SK-N-SH treated with all-trans-retinoic acid at 6 μM for 48 hours (cell line): ENCODE results near the gene LSM3.

Experiments
- ATAC-seq: fragments of 200-7000 bp; cut with Tn5 transposase; 3 replicates; pipeline ENCODE4 v1.9.1; 2020; ENCODE audit warnings: mild to moderate bottlenecking, moderate library complexity
- ARNTL ChIP-seq: fragments of 450-650 bp; formaldehyde crosslinking; IDR thresholded peaks from 2 replicates; pipeline ENCODE4 v1.5.0; 2020; ENCODE audit warnings: low read depth, mild to moderate bottlenecking, moderate library complexity, borderline replicate concordance
- BACH2 ChIP-seq: fragments of 250-450 bp; sonication (Bioruptor Pico); IDR thresholded peaks from 2 replicates; pipeline ENCODE4 v1.9.0; 2021; ENCODE audit warnings: mild to moderate bottlenecking, borderline replicate concordance
- CSDC2 ChIP-seq: fragments of 250-450 bp; sonication (Bioruptor Pico); IDR thresholded peaks from 2 replicates; pipeline ENCODE4 v1.5.0; 2020; ENCODE audit warnings: mild to moderate bottlenecking, moderate library complexity
- ESRRG ChIP-seq: fragments of 250-450 bp; sonication (Bioruptor Pico); IDR thresholded peaks from 2 replicates; pipeline ENCODE4 v1.6.1; 2021; ENCODE audit warnings: mild to moderate bottlenecking
- ISL1 ChIP-seq: fragments of 250-450 bp; sonication (Bioruptor Pico); IDR thresholded peaks from 2 replicates; pipeline ENCODE4 v2.1.2; 2022; ENCODE audit warnings: mild to moderate bottlenecking, moderate library complexity
- OSR1 ChIP-seq: fragments of 250-450 bp; sonication (Bioruptor Pico); IDR thresholded peaks from 2 replicates; pipeline ENCODE4 v1.8.0; 2022; ENCODE audit warnings: moderate library complexity, mild to moderate bottlenecking, inconsistent platforms
- RARB ChIP-seq: fragments of 250-450 bp; sonication (Bioruptor Pico); IDR thresholded peaks from 2 replicates; pipeline ENCODE4 v1.8.0; 2021; ENCODE audit warnings: mild to moderate bottlenecking, moderate library complexity
- SNAI2 ChIP-seq: fragments of 250-450 bp; sonication (Bioruptor Pico); IDR thresholded peaks from 2 replicates; pipeline ENCODE4 v1.5.0; 2020; ENCODE audit warnings: mild to moderate bottlenecking, moderate library complexity
- TCF4 ChIP-seq: fragments of 250-450 bp; sonication (Bioruptor Pico); IDR thresholded peaks from 2 replicates; pipeline ENCODE4 v1.8.0; 2021; ENCODE audit warnings: mild to moderate bottlenecking, moderate library complexity, borderline replicate concordance
- TOX ChIP-seq: fragments of 250-450 bp; sonication (Bioruptor Pico); IDR thresholded peaks from 2 replicates; pipeline ENCODE4 v1.8.0; 2021; ENCODE audit warnings: mild to moderate bottlenecking, moderate library complexity, borderline replicate concordance
- ZC3H10 ChIP-seq: fragments of 250-450 bp; sonication (Bioruptor Pico); IDR thresholded peaks from 2 replicates; pipeline ENCODE4 v1.5.1; 2021; ENCODE audit warnings: mild to moderate bottlenecking, moderate library complexity
- ZFP3 ChIP-seq: fragments of 250-450 bp; sonication (Bioruptor Pico); IDR thresholded peaks from 2 replicates; pipeline ENCODE4 v1.5.0; 2020; ENCODE audit warnings: mild to moderate bottlenecking, moderate library complexity
- ZNF565 ChIP-seq: fragments of 450-650 bp; formaldehyde crosslinking; conservative IDR thresholded peaks from 2 replicates; pipeline ENCODE4 v1.5.0; 2020; ENCODE audit warnings: low read depth, mild to moderate bottlenecking, moderate library complexity
- ZNF70 ChIP-seq: fragments of 450-650 bp; formaldehyde crosslinking; IDR thresholded peaks from 2 replicates; pipeline ENCODE4 v1.5.0; 2020; ENCODE audit warnings: mild to moderate bottlenecking, moderate library complexity
- ZNF8 ChIP-seq: fragments of 450-650 bp; formaldehyde crosslinking; IDR thresholded peaks from 2 replicates; pipeline ENCODE4 v1.5.0; 2020; ENCODE audit warnings: mild to moderate bottlenecking, moderate library complexity
- TF ChIP-seq, protein P1 (sequence below): fragments of 250-450 bp; sonication (Bioruptor Pico); IDR thresholded peaks from 2 replicates; pipeline ENCODE4 v1.8.0; 2020; ENCODE audit warnings: mild to moderate bottlenecking, moderate library complexity, borderline replicate concordance
- TF ChIP-seq, protein P2 (sequence below): fragments of 250-450 bp; sonication (Bioruptor Pico); IDR thresholded peaks from 2 replicates; pipeline ENCODE4 v1.5.1; 2021; ENCODE audit warnings: mild to moderate bottlenecking, moderate library complexity
- TF ChIP-seq, protein P3 (sequence below): fragments of 250-450 bp; sonication (Bioruptor Pico); IDR thresholded peaks from 2 replicates; pipeline ENCODE4 v1.5.0; 2020; ENCODE audit warnings: mild to moderate bottlenecking, moderate library complexity
- TF ChIP-seq, protein P4 (sequence below): fragments of 250-450 bp; sonication (Bioruptor Pico); IDR thresholded peaks from 2 replicates; pipeline ENCODE4 v1.8.0; 2021; ENCODE audit warnings: low read depth, mild to moderate bottlenecking, moderate library complexity, borderline replicate concordance
- TF ChIP-seq, protein P5 (sequence below): fragments of 250-450 bp; sonication (Bioruptor Pico); IDR thresholded peaks from 2 replicates; pipeline ENCODE4 v1.5.1; 2020; ENCODE audit warnings: low read depth, mild to moderate bottlenecking, moderate library complexity

Gene LSM3

DNA sequence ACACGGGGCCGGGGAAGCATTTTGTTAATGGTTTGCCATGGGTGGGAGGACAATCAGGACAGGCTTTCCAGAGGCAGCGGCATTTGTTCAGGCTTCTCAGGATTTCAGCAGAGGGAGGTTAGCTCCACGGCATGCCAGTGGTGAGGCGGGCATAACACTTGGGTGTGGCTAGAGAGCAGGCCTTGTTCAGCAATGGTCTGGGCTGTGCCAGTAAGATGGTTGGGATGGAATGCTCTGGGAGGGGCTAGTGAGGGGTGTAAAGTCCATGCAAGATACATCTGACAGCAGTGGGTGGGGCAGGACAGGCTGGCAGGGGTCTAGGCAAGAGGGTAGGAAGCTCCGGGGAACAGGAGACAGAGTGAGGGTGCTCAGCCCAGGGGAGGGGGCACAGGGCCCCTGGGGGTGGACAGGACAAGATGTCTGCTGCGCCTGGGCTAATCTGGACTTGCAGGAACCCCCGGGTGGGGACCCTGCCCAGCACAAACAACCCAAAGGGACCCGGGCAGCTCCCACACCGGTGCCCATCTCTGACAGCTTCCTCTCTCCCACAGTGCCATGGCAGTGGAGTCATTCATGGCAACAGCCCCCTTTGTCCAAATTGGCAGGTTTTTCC is 45.3 kb upstream of the LSM3 start (continued):
- TF ChIP-seq, protein P1, sequence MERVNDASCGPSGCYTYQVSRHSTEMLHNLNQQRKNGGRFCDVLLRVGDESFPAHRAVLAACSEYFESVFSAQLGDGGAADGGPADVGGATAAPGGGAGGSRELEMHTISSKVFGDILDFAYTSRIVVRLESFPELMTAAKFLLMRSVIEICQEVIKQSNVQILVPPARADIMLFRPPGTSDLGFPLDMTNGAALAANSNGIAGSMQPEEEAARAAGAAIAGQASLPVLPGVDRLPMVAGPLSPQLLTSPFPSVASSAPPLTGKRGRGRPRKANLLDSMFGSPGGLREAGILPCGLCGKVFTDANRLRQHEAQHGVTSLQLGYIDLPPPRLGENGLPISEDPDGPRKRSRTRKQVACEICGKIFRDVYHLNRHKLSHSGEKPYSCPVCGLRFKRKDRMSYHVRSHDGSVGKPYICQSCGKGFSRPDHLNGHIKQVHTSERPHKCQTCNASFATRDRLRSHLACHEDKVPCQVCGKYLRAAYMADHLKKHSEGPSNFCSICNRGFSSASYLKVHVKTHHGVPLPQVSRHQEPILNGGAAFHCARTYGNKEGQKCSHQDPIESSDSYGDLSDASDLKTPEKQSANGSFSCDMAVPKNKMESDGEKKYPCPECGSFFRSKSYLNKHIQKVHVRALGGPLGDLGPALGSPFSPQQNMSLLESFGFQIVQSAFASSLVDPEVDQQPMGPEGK = no peak

DNA sequence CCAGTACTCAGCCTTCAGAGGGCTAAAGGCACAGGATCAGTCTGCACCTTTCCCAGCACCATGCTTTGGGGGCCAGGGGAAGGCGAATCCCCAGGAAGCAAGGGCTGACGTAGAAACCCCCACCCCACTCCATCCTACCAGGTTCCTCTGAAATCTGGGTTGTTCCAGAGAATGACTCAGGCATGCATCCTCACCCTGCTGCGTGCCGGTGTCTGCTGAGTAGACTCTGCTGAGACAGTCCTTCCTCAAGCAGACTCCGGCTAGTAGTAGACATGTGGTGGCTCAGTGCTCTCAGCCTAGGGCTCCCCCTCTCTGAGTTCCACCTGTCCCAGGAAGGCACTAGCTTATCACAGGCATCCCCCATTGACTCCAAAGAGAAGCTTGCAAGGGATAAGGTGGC is 44.7 kb upstream of the LSM3 start:
- no peak; the same call in 2 of the 3 replicates for ATAC-seq
- TF ChIP-seq ZFP3 (CRISPR knock-in tag) (no peak), ZNF8 (CRISPR knock-in tag) (no peak), SNAI2 (CRISPR knock-in tag) (no peak), CSDC2 (no peak), ARNTL (CRISPR knock-in tag) (no peak), BACH2 (CRISPR knock-in tag) (no peak), OSR1 (CRISPR knock-in tag) (no peak)
- TF ChIP-seq, protein P2, sequence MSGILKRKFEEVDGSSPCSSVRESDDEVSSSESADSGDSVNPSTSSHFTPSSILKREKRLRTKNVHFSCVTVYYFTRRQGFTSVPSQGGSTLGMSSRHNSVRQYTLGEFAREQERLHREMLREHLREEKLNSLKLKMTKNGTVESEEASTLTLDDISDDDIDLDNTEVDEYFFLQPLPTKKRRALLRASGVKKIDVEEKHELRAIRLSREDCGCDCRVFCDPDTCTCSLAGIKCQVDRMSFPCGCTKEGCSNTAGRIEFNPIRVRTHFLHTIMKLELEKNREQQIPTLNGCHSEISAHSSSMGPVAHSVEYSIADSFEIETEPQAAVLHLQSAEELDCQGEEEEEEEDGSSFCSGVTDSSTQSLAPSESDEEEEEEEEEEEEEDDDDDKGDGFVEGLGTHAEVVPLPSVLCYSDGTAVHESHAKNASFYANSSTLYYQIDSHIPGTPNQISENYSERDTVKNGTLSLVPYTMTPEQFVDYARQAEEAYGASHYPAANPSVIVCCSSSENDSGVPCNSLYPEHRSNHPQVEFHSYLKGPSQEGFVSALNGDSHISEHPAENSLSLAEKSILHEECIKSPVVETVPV (CRISPR knock-in tag) = no peak
- TF ChIP-seq, protein P1 = no peak
- TF ChIP-seq, protein P3, sequence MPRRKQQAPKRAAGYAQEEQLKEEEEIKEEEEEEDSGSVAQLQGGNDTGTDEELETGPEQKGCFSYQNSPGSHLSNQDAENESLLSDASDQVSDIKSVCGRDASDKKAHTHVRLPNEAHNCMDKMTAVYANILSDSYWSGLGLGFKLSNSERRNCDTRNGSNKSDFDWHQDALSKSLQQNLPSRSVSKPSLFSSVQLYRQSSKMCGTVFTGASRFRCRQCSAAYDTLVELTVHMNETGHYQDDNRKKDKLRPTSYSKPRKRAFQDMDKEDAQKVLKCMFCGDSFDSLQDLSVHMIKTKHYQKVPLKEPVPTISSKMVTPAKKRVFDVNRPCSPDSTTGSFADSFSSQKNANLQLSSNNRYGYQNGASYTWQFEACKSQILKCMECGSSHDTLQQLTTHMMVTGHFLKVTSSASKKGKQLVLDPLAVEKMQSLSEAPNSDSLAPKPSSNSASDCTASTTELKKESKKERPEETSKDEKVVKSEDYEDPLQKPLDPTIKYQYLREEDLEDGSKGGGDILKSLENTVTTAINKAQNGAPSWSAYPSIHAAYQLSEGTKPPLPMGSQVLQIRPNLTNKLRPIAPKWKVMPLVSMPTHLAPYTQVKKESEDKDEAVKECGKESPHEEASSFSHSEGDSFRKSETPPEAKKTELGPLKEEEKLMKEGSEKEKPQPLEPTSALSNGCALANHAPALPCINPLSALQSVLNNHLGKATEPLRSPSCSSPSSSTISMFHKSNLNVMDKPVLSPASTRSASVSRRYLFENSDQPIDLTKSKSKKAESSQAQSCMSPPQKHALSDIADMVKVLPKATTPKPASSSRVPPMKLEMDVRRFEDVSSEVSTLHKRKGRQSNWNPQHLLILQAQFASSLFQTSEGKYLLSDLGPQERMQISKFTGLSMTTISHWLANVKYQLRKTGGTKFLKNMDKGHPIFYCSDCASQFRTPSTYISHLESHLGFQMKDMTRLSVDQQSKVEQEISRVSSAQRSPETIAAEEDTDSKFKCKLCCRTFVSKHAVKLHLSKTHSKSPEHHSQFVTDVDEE (CRISPR knock-in tag) = no peak

DNA sequence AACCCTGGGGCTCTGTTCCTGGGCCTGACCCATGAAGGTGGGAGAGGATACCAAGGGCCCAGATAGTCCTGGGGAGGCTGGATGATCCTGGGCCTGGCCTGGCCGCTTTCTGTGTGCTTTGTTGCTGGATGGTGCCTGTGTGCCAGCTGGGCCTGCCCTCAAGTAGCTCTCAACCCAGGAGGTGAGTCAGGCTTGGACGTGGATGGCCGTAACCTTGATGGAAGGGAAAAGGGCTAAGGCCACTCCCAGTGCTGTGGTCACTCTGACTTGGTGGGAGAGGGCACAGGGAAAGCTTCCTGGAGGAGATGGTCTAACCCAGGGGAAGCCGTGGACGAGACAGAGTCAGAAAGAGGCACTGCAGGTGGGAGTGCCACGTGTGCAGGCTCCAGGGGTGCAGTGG is 44.3 kb upstream of the LSM3 start:
- TF ChIP-seq RARB (CRISPR knock-in tag) = no peak
- TF ChIP-seq, protein P2 (CRISPR knock-in tag) = no peak
- TF ChIP-seq ZC3H10 = no peak
- no peak for TF ChIP-seq ZNF565 (CRISPR knock-in tag)
- no peak for TF ChIP-seq ISL1 (CRISPR knock-in tag)
- TF ChIP-seq ESRRG (CRISPR knock-in tag) = no peak
- TF ChIP-seq, protein P4, sequence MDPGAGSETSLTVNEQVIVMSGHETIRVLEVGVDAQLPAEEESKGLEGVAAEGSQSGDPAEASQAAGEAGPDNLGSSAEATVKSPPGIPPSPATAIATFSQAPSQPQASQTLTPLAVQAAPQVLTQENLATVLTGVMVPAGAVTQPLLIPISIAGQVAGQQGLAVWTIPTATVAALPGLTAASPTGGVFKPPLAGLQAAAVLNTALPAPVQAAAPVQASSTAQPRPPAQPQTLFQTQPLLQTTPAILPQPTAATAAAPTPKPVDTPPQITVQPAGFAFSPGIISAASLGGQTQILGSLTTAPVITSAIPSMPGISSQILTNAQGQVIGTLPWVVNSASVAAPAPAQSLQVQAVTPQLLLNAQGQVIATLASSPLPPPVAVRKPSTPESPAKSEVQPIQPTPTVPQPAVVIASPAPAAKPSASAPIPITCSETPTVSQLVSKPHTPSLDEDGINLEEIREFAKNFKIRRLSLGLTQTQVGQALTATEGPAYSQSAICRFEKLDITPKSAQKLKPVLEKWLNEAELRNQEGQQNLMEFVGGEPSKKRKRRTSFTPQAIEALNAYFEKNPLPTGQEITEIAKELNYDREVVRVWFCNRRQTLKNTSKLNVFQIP (CRISPR knock-in tag) = no peak
- no peak for TF ChIP-seq OSR1 (CRISPR knock-in tag)
- TF ChIP-seq, protein P3 (CRISPR knock-in tag) = no peak
- TF ChIP-seq, protein P5, sequence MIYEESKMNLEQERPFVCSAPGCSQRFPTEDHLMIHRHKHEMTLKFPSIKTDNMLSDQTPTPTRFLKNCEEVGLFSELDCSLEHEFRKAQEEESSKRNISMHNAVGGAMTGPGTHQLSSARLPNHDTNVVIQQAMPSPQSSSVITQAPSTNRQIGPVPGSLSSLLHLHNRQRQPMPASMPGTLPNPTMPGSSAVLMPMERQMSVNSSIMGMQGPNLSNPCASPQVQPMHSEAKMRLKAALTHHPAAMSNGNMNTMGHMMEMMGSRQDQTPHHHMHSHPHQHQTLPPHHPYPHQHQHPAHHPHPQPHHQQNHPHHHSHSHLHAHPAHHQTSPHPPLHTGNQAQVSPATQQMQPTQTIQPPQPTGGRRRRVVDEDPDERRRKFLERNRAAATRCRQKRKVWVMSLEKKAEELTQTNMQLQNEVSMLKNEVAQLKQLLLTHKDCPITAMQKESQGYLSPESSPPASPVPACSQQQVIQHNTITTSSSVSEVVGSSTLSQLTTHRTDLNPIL = no peak
- TF ChIP-seq SNAI2 (CRISPR knock-in tag) = no peak
- TF ChIP-seq ZNF70 (CRISPR knock-in tag) = no peak
- TF ChIP-seq TOX = no peak
- TF ChIP-seq TCF4 (CRISPR knock-in tag) = no peak
- ATAC-seq = no peak
